Endodermal cell (in vitro differentiated cells): ENCODE measurements around the gene NRARP. TPM values are rescaled to one million over a fixed set of nuclear protein-coding genes. Genes with fewer than 3 reads are reported as not detected.

Experiments
- DNase-seq: peaks from one replicate; pipeline ENCODE4 v3.0.0-alpha.2; 2017
- H3K27ac ChIP-seq: 2 replicates; pipeline ENCODE4 v1.5.1; 2013; ENCODE audit warnings: mild to moderate bottlenecking, low read depth, low read length, moderate library complexity
- H3K27me3 ChIP-seq: 2 replicates; pipeline ENCODE4 v1.6.1; 2013; ENCODE audit warnings: mild to moderate bottlenecking, low read length, moderate library complexity; ENCODE audit not compliant: insufficient read depth, control insufficient read depth, poor library complexity, severe bottlenecking
- H3K36me3 ChIP-seq: 2 replicates; pipeline ENCODE4 v1.7.0; 2013; ENCODE audit warnings: mild to moderate bottlenecking, low read length, moderate library complexity; ENCODE audit not compliant: control insufficient read depth, insufficient read depth
- H3K4me1 ChIP-seq: one replicate; pipeline ENCODE4 v1.7.0; 2013; ENCODE audit warnings: low read length; ENCODE audit not compliant: control insufficient read depth, insufficient read depth
- H3K4me3 ChIP-seq: 2 replicates; pipeline ENCODE4 v1.5.1; 2013; ENCODE audit warnings: mild to moderate bottlenecking, low read length, moderate library complexity
- H3K9ac ChIP-seq: 2 replicates; pipeline ENCODE4 v1.6.1; 2013; ENCODE audit warnings: mild to moderate bottlenecking, low read length, moderate library complexity; ENCODE audit not compliant: poor library complexity, severe bottlenecking; ENCODE audit errors: extremely low read depth
- H3K9me3 ChIP-seq: 2 replicates; pipeline ENCODE4 v1.6.1; 2013; ENCODE audit warnings: mild to moderate bottlenecking, low read length, moderate library complexity; ENCODE audit not compliant: control insufficient read depth
- H3K27ac Mint-ChIP-seq: 2 replicates; pipeline ENCODE4 v1.8.0; 2020; ENCODE audit warnings: mixed read lengths
- H3K27me3 Mint-ChIP-seq: 2 replicates; pipeline ENCODE4 v1.8.0; 2021; ENCODE audit warnings: mild to moderate bottlenecking, mixed read lengths; ENCODE audit not compliant: insufficient read depth
- H3K36me3 Mint-ChIP-seq: 2 replicates; pipeline ENCODE4 v1.8.0; 2020; ENCODE audit warnings: low read depth, mixed read lengths
- H3K4me1 Mint-ChIP-seq: 2 replicates; pipeline ENCODE4 v1.8.0; 2020; ENCODE audit warnings: mixed read lengths
- H3K4me3 Mint-ChIP-seq: 2 replicates; pipeline ENCODE4 v1.8.0; 2020; ENCODE audit warnings: mild to moderate bottlenecking, moderate library complexity, mixed read lengths
- H3K9me3 Mint-ChIP-seq: 2 replicates; pipeline ENCODE4 v1.8.0; 2020; ENCODE audit warnings: mild to moderate bottlenecking, mixed read lengths
- WGBS, 2 experiments: methylation state at CpG; one replicate each; pipeline versions ENCODE4 v1.1.5 to v1.1.7; 2013; ENCODE audit warnings: missing lambda C conversion rate in 2 of 2, mixed read lengths in 1 of 2; ENCODE audit not compliant: insufficient coverage in 1 of 2, insufficient read length in 1 of 2; 5-methylcytosine and 5-hydroxymethylcytosine counted together
- total RNA-seq, 2 donors: library from RNA; stranded (reverse); fragmentation: NEBNext Ultra II Directional in 1 of 2; extraction: Animal tissue kit (Norgen Biotek cat#: 25700) in 1 of 2; gene quantifications; 2 replicates in 1 of 2; 3 replicates in 1 of 2; pipeline ENCODE4 v1.2.1, GENCODE V29; 2021
- TF ChIP-seq, protein P1 (sequence below): fragments of 200-600 bp; sonication (generic); conservative IDR thresholded peaks from 2 replicates; pipeline ENCODE4 v1.5.0; 2021; ENCODE audit warnings: antibody characterized with exemption, mild to moderate bottlenecking

Gene NRARP
- total RNA-seq, 2 donors from 2014 or later = 12.1 to 12.9 TPM

DNA sequence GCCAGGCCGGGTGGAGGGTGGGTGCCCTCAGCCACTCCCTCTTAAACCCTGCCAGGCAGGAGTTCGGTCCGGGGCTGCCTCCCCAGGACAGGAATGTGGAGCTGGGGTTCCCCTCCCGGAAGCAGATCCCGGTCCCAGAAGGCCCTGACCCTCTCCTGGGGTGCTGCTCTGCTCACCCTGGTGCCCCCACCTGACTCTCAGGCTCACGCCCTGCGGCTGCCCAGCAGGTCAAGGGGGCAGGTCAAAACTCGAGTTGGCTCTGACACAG is 3.7 kb upstream of the NRARP start:
- H3K9me3 ChIP-seq = no peaks in the 10 kb centered on the region
- TF ChIP-seq, protein P1, sequence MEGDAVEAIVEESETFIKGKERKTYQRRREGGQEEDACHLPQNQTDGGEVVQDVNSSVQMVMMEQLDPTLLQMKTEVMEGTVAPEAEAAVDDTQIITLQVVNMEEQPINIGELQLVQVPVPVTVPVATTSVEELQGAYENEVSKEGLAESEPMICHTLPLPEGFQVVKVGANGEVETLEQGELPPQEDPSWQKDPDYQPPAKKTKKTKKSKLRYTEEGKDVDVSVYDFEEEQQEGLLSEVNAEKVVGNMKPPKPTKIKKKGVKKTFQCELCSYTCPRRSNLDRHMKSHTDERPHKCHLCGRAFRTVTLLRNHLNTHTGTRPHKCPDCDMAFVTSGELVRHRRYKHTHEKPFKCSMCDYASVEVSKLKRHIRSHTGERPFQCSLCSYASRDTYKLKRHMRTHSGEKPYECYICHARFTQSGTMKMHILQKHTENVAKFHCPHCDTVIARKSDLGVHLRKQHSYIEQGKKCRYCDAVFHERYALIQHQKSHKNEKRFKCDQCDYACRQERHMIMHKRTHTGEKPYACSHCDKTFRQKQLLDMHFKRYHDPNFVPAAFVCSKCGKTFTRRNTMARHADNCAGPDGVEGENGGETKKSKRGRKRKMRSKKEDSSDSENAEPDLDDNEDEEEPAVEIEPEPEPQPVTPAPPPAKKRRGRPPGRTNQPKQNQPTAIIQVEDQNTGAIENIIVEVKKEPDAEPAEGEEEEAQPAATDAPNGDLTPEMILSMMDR = no peak
- H3K4me1 ChIP-seq = no peaks in the 10 kb centered on the region
- no peak overlapping the region for H3K4me3 ChIP-seq
- H3K36me3 Mint-ChIP-seq = no peaks in the 10 kb centered on the region
- no peak overlapping the region for H3K27ac Mint-ChIP-seq
- 74 to 78% methylated on average over 3 to 8 of the region's 8 CpGs for WGBS, 2 experiments
- no peak overlapping the region for H3K4me3 Mint-ChIP-seq
- H3K27me3 Mint-ChIP-seq = peaks cover 6% of the 10 kb centered on the region
- no peak for DNase-seq
- H3K36me3 ChIP-seq = no peaks in the 10 kb centered on the region
- no peaks in the 10 kb centered on the region for H3K9me3 Mint-ChIP-seq
- H3K9ac ChIP-seq = no peak overlapping the region
- peak overlapping the region; percentile 98 for H3K27ac ChIP-seq
- peaks cover 9% of the 10 kb centered on the region for H3K4me1 Mint-ChIP-seq
- H3K27me3 ChIP-seq = peaks cover 13% of the 10 kb centered on the region

- 78 to 81% methylated on average over 21 to 36 of the region's 36 CpGs for WGBS, 2 experiments
- DNase-seq = peak; percentile 86
- Mint-ChIP-seq H3K27ac (peak overlapping the region; percentile 39), H3K4me3 (no peak overlapping the region), H3K27me3 (peaks cover 6% of the 10 kb centered on the region), H3K4me1 (peaks cover 9% of the 10 kb centered on the region), H3K9me3 (no peaks in the 10 kb centered on the region), H3K36me3 (no peaks in the 10 kb centered on the region)
- Histone ChIP-seq H3K4me3 (no peak overlapping the region), H3K4me1 (no peaks in the 10 kb centered on the region), H3K27ac (peak overlapping the region; percentile 98), H3K36me3 (no peaks in the 10 kb centered on the region), H3K9ac (no peak overlapping the region), H3K27me3 (peaks cover 16% of the 10 kb centered on the region), H3K9me3 (no peaks in the 10 kb centered on the region)
- TF ChIP-seq, protein P1 = no peak
These were observed 3.2 kb upstream of the NRARP start for GRCh38 chr9:137305060-137305797.

DNA sequence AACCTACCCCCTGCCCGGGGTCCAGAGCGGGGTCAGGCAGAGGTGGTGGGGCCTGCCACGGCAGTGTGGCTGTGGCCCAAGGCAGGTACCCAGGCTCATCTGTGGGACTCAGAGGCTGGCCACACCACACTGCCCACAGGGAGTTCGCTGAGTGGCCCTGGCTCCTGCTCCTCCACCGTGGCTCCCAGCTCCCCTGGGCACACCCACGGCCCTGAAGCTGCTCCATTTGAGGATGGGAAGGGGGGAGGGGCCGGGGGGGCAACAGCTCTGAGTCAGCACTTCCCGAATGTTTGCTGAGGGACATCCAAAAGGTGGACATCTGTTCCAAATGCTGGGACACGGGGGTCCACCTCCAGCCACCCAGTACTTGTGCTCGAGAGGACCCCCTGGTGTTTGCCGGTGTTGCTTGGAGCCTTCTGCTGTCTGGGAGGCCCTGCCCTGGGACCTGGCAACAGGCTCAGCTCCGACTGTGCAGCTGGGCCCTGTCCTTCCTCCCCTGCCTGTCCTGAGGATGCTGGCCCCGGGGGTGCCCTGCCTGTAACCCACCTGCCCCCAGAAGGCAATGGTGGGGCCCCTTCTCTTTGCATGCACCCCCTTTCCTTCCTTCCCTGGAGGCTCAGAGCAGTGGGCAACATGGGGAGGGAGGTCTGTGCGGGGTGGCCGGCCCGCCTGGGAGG is 2.5 kb upstream of the NRARP start:
- peaks cover 11% of the 10 kb centered on the region for H3K27me3 Mint-ChIP-seq
- H3K4me1 ChIP-seq = no peaks in the 10 kb centered on the region
- H3K36me3 Mint-ChIP-seq = no peaks in the 10 kb centered on the region
- 82 to 84% methylated on average over 11 to 16 of the region's 16 CpGs for WGBS, 2 experiments
- peak; percentile 58 for DNase-seq
- H3K9me3 ChIP-seq = no peaks in the 10 kb centered on the region
- peak overlapping the region; percentile 98 for H3K27ac ChIP-seq
- no peak overlapping the region for H3K4me3 ChIP-seq
- H3K27ac Mint-ChIP-seq = no peak overlapping the region
- TF ChIP-seq, protein P1 = no peak
- no peak overlapping the region for H3K9ac ChIP-seq
- H3K4me3 Mint-ChIP-seq = no peak overlapping the region
- H3K36me3 ChIP-seq = no peaks in the 10 kb centered on the region
- peaks cover 23% of the 10 kb centered on the region for H3K27me3 ChIP-seq
- H3K9me3 Mint-ChIP-seq = no peaks in the 10 kb centered on the region
- peaks cover 14% of the 10 kb centered on the region for H3K4me1 Mint-ChIP-seq
